ENCODE measurements around the gene SASH3. TPM values are rescaled to one million over a fixed set of nuclear protein-coding genes. Genes with fewer than 3 reads are reported as not detected.

Gene SASH3
- total and polyA plus RNA-seq, 7 donors: 1.7 to 48.3 (median 6.7) TPM

DNA sequence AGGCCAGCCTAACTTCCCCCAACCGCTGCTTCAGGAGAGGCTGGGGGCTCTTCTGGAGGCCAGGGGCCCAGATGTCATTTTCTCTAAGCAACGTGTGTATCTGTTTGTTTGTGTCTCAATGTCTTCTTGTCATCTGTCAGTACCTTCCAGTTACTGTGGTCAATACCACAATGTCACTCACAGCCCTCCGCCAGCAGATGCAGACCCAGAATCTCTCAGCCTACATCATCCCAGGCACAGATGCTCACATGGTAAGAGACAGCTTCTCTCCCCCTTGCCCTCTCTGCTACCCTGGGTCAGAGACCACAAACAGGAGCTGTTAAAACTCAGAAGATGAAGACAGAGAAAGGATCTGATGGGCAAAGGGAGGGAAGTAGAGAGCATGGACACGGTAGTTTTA, 35.9 kb upstream of the SASH3 start:
- Histone ChIP-seq H3K4me1 (no peaks in the 10 kb centered on the region), H3K27ac (no peak overlapping the region), H3K4me3 (no peak overlapping the region), H3K36me3 (no peaks in the 10 kb centered on the region), H3K27me3 (no peaks in the 10 kb centered on the region), H3K9me3 (no peaks in the 10 kb centered on the region)
- intact Hi-C loops (cut with DNase I): no loop called here
- DNase-seq: peak; percentile 15
- TF ChIP-seq POLR2AphosphoS5 (IDR thresholded peaks at IDR 0.05) (no peak), CTCF (IDR thresholded peaks at IDR 0.05) (no peak), EP300 (IDR thresholded peaks at IDR 0.05) (no peak), POLR2A (IDR thresholded peaks at IDR 0.05) (no peak)
- WGBS, 2 donors: 70 to 86% methylated on average over 4 of the region's 4 CpGs

GRCh38 chrX:129744861-129745321, 34.9 kb upstream of the SASH3 start:
- Histone ChIP-seq H3K27ac (no peak overlapping the region), H3K4me1 (no peaks in the 10 kb centered on the region), H3K4me3 (no peak overlapping the region), H3K9me3 (no peaks in the 10 kb centered on the region), H3K27me3 (no peaks in the 10 kb centered on the region), H3K36me3 (no peaks in the 10 kb centered on the region)
- peak; percentile 25 for DNase-seq
- intact Hi-C loops (cut with DNase I): no loop called here
- WGBS, 2 donors: 69 to 85% methylated on average over 10 of the region's 10 CpGs
- TF ChIP-seq POLR2AphosphoS5 (IDR thresholded peaks at IDR 0.05) (no peak), POLR2A (IDR thresholded peaks at IDR 0.05) (no peak), CTCF (IDR thresholded peaks at IDR 0.05) (no peak), EP300 (IDR thresholded peaks at IDR 0.05) (no peak)

DNA sequence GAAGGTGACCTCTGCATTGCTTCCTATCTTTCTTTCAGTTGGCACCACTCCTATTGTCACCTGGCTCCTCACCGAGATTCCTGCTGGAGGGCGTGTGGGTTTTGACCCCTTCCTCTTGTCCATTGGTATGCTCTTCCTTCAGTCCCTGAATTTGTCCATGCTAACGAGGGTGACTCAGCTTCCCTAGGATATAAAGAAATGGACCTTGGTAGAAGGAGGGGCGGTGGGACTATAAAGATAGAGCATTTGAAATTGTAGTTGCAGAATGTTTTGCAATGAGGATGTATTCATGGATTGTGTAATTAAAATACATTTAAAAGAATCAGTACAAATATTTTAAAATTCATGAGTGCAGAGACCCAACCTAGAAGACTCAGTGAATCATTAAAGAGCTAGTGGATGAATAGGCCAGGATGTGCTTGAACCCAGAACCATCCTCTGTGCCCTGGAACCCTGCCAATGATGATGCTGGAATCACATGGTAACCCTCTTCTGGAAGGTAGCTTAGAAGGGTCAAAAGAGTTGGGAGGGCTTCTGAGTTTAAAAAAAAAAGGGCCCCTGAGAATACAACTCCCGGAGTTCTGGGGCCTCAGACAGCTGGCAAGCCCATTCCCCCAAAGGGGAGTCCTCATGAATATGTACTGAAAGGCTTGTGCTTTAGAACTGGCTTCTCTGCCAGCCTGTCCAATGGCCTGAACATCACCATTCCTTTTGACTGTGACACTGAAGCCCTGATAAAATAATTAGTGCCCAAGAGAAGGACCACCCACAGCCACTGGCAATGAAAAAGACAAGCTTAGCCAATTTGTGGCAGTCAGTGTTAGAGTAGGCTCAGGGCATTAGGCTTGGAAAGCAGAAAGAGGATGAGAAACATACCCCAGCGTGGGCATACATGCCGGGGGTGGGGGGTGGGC, 32.9 kb upstream of the SASH3 start:
- Histone ChIP-seq H3K27ac (no peak overlapping the region), H3K36me3 (no peaks in the 10 kb centered on the region), H3K4me1 (no peaks in the 10 kb centered on the region), H3K9me3 (no peaks in the 10 kb centered on the region), H3K4me3 (no peak overlapping the region), H3K27me3 (no peaks in the 10 kb centered on the region)
- peak; percentile 53 for DNase-seq
- WGBS, 2 donors: 82 to 85% methylated on average over 7 of the region's 7 CpGs
- TF ChIP-seq CTCF (IDR thresholded peaks at IDR 0.05): no peak
- no peak for TF ChIP-seq POLR2A (IDR thresholded peaks at IDR 0.05)
- no peak for TF ChIP-seq POLR2AphosphoS5 (IDR thresholded peaks at IDR 0.05)
- TF ChIP-seq EP300 (IDR thresholded peaks at IDR 0.05): no peak
- intact Hi-C loops (cut with DNase I): no loop called here

GRCh38 chrX:129747533-129747932, 32.2 kb upstream of the SASH3 start:
- no peaks in the 10 kb centered on the region for H3K4me1 ChIP-seq
- H3K4me3 ChIP-seq: no peak overlapping the region
- H3K27me3 ChIP-seq: no peaks in the 10 kb centered on the region
- TF ChIP-seq POLR2A (IDR thresholded peaks at IDR 0.05): no peak
- TF ChIP-seq EP300 (IDR thresholded peaks at IDR 0.05): no peak
- no peak for TF ChIP-seq POLR2AphosphoS5 (IDR thresholded peaks at IDR 0.05)
- TF ChIP-seq CTCF (IDR thresholded peaks at IDR 0.05): no peak
- H3K36me3 ChIP-seq: no peaks in the 10 kb centered on the region
- no peaks in the 10 kb centered on the region for H3K9me3 ChIP-seq
- WGBS, 2 donors: 93 to 96% methylated on average over 4 of the region's 4 CpGs
- peak; percentile 40 for DNase-seq
- H3K27ac ChIP-seq: no peak overlapping the region
- intact Hi-C loops (cut with DNase I): no loop called here
